Right renal cortex interstitium (tissue), 3 donors: ENCODE data around the gene TAF4. TPM values are rescaled to one million over a fixed set of nuclear protein-coding genes. Genes with fewer than 3 reads are reported as not detected.
"Not testable (repeated sequence)": the region's sequence is repeated elsewhere in the genome, so short reads cannot be mapped to it uniquely, and the experiment has no call there.

Experiments
- DNase-seq, 3 donors: peaks; one replicate each; pipeline ENCODE4 v3.0.0-alpha.2; 2013; ENCODE audit warnings: low read depth in 3 of 3, low spot score in 2 of 3
- polyA plus RNA-seq, 3 donors: library from polyadenylated mRNA; unstranded; fragments of 120-200 nt; gene quantifications; one replicate each; pipeline ENCODE4 v1.2.1, GENCODE V29; 2013; ENCODE audit not compliant: insufficient read length in 3 of 3

The TAF4 gene
- polyA plus RNA-seq, 3 donors, result 14.1 to 16.1 (median 14.8) TPM

DNA sequence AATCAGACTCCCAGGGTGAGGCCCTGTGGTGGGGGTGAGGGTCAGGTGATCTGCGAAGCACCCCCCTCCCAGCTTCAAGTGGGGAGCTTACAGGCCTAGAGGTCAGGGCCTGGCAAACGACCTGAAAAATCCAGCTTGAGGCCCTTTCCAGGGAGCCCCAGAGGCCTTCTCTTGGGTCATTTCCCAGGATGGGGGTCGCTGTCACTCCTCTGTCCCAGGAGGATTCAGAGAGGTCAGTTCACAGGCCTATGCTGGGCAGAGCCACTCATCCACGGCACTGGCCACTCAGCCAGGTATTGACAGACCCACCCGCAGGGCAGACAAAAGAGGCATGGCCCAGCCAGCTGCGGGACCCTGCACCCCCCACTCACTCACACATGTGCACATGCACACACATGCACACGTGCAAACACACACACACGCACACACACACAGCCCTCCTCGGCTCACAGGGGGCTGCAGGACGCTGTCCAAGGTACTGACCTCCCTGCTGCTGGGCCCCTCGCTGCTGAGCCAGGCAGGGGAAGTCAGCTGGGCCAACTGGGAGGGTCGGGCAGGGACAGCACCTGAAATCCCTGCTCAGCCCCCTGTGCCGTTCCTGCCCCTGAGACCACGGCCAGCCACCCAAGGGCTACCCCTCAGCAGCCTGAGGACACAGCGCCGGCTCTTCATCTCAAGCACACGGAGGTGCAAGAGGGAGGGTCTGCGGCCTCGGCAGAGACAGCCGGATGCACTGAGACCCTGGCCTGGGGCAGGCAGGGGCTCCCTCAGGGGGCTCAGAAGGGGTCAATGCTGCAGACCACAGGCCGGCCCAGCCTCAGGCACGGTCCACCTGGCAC lies 113.8 kb downstream of the TAF4 start:
- DNase-seq, result peak; percentile 47 to 81 (median 64)

DNA sequence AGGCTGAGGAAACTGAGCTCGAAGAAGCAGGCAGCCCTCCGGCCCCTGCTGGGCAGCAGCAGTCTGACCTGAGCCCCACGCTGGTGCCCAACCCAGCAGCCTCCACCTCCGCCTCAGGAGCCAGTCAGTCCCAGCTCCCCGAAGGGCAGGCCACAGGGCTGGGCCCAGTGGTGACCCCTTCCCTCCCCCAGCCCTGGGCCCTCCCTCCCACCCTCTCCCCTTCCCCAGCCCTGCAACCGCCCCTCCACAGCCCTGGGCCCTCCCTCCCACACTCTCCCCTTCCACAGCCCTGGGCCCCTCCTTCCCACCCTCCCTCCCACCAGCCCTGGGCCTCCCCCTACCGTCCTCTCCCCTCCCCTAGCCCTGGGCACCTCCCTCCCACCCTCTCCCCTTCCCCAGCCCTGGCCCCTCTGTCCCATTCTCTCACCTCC lies 115.0 kb downstream of the TAF4 start:
- DNase-seq, result no peak

DNA sequence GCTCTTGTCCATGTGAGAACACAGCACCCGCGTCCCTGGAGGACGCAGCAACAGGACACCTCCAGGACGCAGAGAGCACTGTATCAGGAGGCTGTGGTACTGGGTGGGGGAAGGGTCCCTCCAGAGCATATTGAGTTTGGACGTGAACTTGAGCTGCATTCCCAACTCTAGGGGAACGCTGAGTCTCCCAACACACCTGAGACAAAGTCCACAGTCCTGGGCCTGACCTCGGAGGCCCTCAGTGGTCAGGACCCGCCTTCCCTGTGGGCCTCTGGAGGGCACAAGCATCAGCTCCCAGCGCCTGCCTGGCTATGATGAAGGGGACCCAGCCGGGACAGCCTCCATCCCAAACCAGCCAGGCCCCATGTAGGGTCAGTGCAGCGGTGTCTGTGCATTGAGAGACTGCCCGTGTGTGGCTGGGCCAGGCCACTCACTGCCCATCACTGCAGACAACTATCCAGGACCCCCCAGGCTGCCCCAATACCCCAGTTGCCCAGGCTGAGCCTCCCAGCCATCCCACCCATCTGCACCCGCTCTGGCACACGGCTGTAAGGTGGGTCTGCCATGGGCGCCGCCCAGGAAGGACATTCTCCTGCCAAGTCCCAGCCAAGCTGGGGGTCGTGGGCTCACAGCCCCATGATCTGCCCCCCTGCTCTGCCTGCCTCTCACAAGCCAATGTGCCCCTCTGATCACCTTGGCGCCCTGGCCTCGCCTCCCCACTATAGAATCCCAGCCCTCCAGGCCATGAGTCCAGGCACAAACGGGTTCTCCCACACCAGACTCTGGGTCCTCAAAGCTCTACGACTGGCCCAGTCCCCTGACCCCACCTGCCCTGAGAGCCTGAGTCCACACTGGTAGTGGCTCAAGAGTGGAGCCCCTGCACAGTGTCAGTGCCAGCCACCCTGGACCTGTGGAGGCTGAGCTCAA lies 115.7 kb downstream of the TAF4 start:
- DNase-seq, result no peak

DNA sequence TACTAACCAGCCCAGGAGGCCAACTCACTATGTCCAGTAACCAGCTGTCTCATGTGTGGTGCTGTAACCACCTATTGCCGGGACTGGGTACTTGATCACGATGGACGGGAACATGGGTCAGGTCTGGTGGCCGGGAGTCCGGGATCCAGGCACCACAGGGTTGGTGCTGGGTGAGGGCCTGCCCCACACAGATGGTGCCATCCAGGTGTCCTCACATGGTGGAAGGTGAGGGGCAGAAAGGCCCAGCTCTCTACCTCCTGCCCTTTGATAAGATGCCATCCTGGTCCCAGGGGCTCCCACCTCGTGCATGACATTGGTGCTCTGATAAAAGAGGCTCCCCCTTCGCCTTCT lies 116.3 kb downstream of the TAF4 start:
- no peak for DNase-seq

DNA sequence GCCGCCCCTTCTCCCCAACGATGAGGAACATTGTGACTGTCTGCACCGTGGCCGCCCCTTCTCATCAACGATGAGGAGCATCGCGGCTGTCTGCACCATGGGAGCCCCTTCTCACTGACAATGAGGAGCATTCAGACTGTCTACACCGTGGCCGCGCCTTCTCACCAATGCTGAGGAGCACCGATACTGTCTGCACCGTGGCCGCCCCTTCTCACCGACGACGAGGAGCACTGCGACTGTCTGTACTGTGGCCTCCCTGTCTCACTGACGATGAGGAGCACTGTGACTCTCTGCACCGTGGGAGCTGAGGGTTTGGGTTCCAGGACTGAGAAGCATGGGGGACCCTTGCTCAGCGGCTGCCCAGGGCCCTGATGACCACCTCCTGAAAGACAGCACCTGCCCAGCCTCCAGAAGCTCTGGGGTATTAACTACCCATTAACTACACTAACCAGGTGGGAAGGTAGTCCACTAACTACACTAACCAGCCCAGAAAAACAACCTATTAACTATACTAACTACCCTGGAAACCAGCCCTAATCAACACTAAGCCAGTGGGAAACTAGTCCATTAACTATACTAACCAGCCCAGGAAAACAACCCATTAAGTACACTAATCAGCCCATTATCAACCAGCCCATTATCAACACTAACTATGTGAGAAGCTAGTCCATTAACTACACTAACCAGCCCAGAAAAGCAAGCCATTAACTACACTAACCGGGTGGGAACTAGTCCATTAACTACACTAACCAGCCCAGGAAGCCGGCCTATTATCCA lies 116.9 kb downstream of the TAF4 start:
- DNase-seq, result no peak

DNA sequence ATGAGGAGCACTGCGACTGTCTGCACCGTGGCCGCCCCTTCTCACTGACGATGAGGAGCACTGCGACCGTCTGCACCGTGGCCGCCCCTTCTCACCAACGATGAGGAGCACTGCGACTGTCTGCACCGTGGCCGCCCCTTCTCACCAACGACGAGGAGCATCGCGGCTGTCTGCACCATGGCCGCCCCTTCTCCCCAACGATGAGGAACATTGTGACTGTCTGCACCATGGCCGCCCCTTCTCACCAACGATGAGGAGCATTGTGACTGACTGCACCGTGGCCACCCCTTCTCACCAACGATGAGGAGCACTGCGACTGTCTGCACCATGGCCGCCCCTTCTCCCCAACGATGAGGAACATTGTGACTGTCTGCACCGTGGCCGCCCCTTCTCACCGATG lies 117.6 kb downstream of the TAF4 start:
- not testable (repeated sequence) for DNase-seq

DNA sequence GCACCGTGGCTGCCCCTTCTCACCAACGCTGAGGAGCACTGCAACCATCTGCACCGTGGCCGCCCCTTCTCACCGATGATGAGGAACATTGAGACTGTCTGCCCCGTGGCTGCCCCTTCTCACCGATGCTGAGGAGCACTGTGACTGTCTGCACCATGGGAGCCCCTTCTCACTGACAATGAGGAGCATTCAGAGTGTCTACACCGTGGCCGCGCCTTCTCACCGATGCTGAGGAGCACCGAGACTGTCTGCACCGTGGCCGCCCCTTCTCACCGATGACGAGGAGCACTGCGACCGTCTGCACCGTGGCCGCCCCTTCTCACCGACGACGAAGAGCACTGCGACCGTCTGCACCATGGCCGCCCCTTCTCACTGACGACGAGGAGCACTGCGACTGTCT lies 120.2 kb downstream of the TAF4 start:
- DNase-seq, result not testable (repeated sequence)

DNA sequence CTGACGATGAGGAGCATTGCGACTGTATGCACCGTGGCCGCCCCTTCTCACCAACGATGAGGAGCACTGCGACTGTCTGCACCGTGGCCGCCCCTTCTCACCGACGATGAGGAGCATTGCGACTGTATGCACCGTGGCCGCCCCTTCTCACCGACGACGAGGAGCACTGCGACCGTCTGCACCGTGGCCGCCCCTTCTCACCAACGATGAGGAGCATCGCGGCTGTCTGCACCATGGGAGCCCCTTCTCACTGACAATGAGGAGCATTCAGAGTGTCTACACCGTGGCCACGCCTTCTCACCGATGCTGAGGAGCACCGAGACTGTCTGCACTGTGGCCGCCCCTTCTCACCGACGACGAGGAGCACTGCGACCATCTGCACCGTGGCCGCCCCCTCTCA lies 120.7 kb downstream of the TAF4 start:
- DNase-seq, result not testable (repeated sequence)

DNA sequence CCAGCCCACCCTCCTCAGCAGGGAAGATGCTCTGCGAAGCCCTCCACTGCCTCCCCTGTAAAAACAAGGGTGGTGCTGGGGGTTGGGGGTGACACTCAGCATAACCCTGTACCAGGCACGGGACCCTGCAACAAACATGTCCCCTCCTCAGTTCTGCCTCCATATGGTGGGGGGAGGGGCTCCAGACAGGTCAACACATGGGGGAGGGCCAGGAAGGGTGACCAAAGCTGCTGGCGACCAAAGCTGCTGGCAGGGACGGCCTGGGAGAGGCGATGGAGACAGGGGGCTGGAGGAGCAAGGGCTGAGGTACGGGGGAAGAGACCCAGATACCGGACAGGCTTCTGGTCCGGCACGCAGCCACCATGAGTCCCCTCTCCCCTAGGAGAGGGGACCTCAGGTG lies 123.2 kb downstream of the TAF4 start:
- DNase-seq, result no peak

DNA sequence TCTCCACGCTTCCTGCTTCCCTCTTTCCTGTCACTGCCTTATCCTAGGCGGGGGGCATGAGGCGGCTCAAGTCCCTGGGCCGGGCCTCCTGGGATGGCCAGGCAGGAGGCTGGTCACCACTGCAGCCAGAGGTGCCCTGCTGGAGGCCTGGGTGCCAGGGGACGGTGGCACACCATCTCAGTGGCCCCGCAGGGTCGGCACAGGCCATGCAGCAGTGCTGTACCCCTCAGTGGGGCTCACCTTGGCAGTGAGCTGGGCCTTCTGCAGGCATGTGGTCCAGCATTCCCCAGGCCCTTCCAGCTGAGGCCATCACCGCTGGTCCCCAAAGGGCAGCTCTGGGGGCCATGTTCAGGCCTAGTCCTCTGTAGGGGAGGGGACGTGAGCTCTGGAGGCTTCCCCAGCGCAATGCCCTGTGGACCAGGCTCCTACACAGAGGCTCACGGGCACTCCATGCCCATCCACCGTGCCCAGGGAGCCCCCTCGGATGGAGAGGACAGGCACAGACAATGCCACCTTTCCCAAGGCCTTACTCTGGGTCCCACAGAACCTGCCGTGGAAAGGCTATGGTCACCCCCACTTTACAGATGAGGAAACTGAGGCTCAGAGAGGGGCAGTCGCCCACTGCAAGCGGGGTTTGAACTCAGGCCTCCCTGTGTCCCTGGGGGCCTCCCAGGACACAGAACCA lies 123.8 kb downstream of the TAF4 start:
- no peak for DNase-seq

DNA sequence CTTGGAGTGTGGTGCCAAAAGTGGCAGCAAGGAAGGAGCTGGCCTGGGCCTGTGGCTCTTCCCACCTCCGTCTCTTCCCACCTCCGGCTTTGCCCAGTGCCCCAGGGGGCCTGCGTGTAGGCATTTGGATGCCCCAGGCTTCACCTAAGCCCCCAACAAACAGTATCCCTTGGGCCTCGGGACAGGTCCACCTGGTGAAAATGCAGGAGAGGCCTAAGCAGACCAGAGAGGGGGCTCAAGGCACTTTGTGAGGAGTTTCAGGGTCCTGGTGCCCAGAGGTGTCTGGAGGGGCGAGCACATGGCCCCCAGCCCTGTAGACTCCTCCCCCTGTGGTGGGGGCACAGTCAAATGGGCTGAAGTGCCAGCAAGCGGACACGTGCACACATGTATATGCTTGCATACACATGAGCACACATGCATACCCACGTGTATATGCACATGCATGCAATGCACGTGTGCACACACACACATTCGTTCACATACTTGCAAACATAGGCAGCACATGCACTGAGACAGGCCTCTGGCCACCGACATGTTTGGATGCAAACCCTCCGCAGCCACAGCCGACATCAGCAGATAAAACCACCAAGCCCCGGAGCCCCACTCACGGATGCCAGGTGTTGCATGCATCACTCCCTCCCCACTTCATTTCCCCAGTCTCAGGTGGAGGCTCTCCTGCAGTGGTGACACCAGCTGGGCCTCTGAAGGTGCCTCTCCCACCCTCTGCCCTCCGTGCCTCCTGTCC lies 124.5 kb downstream of the TAF4 start:
- DNase-seq, result no peak

DNA sequence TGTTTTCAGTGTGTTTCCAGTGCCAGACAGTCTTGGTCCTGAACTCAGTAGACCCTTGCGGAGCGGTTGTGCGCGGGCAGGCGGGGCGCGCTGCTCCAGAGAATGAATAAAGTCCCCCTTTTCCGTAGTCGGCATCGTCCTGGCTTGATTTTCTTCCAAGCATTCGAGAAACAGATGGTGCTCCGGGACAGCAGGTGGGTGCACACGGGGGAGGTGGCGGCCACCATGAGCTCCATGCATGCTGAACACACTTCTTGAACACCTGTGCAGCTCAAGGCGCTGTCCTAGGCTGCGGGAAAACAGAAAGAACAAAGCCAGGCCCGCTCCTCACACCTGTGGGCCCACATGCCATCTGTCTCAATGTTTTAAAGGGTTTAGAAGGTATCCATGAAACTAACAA lies 125.2 kb downstream of the TAF4 start:
- DNase-seq, result no peak

DNA sequence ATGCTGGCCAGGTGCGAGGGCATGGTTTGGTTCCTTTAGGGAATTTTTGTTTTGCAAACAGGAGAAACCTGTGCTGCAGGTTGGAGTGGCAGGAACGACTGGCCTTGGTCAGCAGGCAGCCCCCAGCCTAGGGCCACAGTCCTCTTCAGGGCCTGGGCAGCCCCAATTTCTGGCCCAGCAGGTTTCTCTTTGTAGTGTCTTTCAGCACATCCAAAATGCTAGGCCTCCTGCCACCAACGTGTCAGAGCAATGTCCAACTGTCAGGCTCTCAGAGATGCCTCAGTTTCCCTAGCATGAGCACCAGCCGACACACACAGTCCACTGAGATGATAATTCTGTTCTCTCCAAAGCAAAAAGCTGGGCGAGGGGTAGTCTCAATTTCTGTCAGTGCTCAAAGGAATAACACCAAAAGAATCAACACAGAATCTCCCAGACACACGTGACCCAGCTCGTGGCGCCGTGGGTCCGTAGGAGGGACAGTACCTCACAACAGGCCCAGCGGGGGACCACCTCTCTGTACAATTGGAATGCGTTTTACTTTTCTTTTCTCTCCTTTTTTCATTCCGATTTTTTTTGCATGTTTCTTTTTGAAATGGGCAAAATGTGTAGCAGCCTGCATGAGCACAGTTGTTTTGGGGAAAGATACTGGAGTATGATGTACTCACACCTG lies 125.9 kb downstream of the TAF4 start:
- DNase-seq, result no peak

DNA sequence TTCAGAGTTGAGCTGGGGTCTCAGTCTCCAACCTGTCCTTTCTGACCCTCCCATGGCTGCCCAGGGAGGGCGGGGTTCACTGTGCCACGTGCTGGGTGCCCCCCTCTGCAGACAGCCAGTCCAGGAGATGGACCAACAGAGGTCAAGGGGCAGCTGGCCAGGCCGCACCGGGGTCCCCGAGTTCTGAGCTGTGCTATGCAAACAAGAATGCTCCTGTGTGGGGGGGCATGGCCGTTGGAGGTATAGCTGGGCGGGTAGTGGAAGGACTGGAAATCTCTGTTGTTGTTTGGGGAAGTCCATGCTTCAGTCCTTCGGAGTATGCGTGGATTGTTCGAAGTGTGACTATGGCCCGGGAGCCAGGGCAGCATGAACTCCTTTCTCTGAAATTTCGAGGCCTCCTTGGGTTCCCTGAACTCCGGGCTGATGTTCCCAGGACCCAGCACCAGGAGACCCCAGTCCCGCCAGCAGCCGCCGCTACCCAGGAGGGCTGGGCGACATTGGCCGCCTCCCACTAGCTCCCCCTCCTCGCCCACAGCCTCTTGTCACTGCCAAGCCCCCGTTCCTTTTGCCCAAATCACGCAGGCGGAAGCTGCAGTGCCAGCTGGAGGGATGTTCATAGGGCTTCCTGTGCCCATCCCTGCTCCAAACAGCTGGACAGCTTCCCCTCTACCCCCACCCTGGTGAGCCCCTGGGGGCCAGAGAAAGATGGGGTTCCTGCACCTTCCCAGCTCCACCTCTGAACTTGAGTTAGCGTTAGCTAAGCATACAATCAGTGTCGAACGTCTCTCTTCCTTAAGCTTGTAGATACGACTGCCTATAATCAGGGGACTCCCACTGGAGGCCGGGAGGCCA lies 126.6 kb downstream of the TAF4 start:
- no peak for DNase-seq

DNA sequence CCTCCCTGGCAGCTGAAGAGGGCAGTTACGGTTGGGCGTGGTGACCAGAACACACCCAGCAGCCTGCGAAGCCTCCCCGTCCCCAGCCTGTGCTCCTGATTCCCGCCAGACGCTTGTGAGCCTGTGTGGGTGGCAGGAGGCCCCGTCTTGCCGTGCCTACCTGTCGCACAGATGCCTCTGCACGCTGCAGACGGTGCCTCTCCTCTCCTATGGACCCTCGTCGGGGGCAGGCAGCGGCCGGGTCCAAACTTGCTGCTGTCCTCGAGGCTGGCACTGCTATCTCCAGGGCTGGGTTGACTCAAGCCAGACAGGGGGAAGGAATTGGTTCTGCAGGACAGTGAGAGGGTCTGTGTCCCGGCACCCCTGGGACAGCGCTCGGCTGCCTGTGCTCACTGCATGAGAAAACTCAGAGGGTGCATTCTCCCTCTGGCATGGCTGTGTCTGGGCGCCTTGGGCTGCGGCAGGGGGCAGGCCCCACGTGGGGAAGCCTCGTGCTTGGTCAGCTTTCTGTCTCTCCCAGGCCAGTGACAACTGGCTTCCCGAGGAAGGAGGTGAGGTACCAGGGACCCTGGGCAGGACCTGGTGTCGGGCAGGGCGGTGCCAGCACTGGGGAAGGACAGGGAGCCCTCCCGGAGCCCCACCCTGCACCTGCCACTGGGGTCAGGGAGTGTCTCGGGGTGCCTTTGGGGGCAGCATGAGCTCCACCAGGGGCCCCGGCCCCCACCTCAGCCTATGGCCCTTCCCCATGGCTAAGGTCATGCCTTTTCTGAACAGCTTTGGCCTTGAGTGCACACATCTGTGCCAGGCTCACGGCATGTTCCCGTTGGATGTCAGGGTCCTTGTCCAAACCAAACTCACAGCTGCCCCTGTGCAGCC lies 127.5 kb downstream of the TAF4 start:
- DNase-seq, result no peak

DNA sequence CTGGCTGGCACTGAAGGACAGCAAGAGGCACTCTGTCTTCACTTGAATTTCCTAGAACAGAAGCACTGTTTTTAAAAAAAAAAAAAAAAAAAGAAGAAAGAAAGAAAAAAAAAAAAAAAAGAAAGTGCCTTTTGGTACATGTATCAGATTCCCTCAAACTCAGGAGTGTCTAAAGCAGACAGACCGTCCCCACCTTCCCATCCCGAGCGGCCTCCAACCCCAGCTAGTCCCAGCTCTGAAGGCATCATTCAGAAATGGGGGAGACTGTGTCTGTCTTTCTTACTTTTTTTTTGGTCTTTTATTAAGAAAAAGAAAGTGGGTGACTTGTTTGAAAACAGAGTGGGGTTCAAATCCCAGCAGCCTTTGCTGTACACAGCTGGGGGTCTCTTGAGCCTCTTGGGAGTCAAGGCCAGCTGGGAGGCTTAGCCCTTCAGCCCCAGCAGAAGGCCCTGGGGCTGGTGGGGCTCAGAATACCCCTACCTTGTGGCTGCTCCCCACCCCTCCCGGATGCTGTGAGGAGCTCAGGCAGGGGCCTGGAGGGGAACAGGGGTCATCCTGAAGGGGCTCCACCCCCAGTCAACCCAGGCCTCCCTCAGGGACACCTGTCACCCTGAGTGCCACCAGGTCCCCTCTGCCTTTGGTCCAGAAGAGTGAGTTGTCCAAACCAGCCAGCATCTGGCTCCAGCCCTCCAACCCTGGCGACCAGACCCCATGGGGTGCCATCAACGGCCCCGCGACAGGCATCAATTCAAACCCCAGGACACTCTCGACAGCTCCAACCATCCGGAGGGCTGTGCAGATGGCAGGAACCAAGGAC lies 128.3 kb downstream of the TAF4 start:
- DNase-seq, result no peak
